SU-DHL-6 (cell line): ENCODE data around the gene SMAD3.

ENCODE experiments used
- CTCF ChIP-seq: fragments of 200-600 bp; sonication (generic); IDR thresholded peaks from one replicate; pipeline ENCODE4 v1.5.1; 2017; ENCODE audit warnings: antibody characterized with exemption, mild to moderate bottlenecking, low read length, moderate library complexity; ENCODE audit not compliant: insufficient read depth, poor library complexity, severe bottlenecking
- EZH2phosphoT487 ChIP-seq: fragments of 200-600 bp; sonication (generic), shearing (Covaris generic); conservative IDR thresholded peaks from 2 replicates; pipeline ENCODE4 v1.6.1; 2018; ENCODE audit warnings: mild to moderate bottlenecking, antibody characterized with exemption, low read length, moderate library complexity, mixed read lengths

GRCh38 chr15:67142092-67142766 lies 76.8 kb downstream of the SMAD3 start:
- TF ChIP-seq CTCF, result no peak
- no peak for TF ChIP-seq EZH2phosphoT487
